Upper lobe of left lung (tissue), 6 donors: ENCODE measurements around the gene FN3K. TPM values are rescaled to one million over a fixed set of nuclear protein-coding genes. Genes with fewer than 3 reads are reported as not detected.

Source experiments
- total RNA-seq, 6 donors: library from RNA; depleted of rRNA in 4 of 6; stranded (reverse); fragments of >200 nt in 4 of 6; gene quantifications; one replicate each; pipeline versions ENCODE4 v1.1.0 to v1.2.1, GENCODE V29; 2016 to 2021
- donor health status: DM: no; HTN: no; CAD: no; lungs with moderate emphysema.
- donor health status: DM: no; HTN: yes; CAD: no; lungs with severe emphysema.

Gene FN3K
- total RNA-seq, 6 donors from 2014 or later, result 10.8 to 63.9 (median 30.7) TPM

Other genes starting within 250 kb of the FN3K start
- 10 to 100 TPM; 50.8 to 92.7 (median 58.9) TPM for gene FOXK2, start 215.9 kb upstream of the FN3K start, total RNA-seq
- 10 to 100 TPM; 54.9 to 90.0 (median 74.3) TPM for gene WDR45B, start 87.2 kb upstream of the FN3K start, total RNA-seq
- 10 to 100 TPM in 5 of 6 donors, 1 to 10 TPM in 1; 7.8 to 23.7 (median 11.4) TPM for gene RAB40B, start 36.9 kb upstream of the FN3K start, total RNA-seq
- 10 to 100 TPM; 14.7 to 94.3 (median 28.8) TPM for gene FN3KRP, start 18.9 kb upstream of the FN3K start, total RNA-seq
- gene TBCD, start 16.4 kb downstream of the FN3K start, total RNA-seq, result 100 to 1,000 TPM in 3 of 6 donors, 10 to 100 TPM in 3; 71.3 to 262 (median 104) TPM
- 10 to 100 TPM in 2 of 6 donors, 1 to 10 TPM in 4; 2.9 to 14.4 (median 6.9) TPM for gene ZNF750, start 104.4 kb downstream of the FN3K start, total RNA-seq